ENCODE results near the gene ATP11A. TPM values are rescaled to one million over a fixed set of nuclear protein-coding genes. Genes with fewer than 3 reads are reported as not detected.

ATP11A gene
- total RNA-seq, 1 experiment from 2014 or later, result 80.4 TPM

DNA sequence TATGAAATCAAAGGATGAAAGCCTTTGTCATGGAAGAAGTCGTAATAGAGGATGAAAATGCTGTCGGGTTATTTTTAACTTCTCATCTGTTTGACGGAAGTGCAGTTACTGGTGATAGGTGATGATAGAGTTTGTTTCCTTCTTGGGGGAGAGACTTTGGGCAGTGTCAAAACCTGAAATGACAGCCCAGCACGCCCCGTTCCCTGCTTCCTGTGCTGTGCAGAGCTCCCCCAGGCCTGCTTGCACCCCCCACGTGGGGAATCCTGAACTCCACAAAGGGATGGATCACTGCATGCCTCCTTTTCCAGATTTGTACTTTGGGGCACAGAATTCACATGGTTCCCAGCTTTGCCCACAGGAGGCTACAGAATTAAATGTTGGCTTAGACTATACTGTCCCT is 102.7 kb downstream of the ATP11A start:
- no peak for TF ChIP-seq POLR2A (IDR thresholded peaks at IDR 0.05; ENCODE audit: borderline replicate concordance, extremely low read depth, insufficient read depth, insufficient read length)
- TF ChIP-seq ELF1 (IDR thresholded peaks at IDR 0.05; ENCODE audit: borderline replicate concordance, low read depth), result no peak
- TF ChIP-seq POLR2AphosphoS5 (IDR thresholded peaks at IDR 0.05; ENCODE audit: low read depth, low read length), result no peak
- no peak for TF ChIP-seq EZH2 (IDR thresholded peaks at IDR 0.05)
- no peak for TF ChIP-seq SP1 (IDR thresholded peaks at IDR 0.05; ENCODE audit: low read depth)
- no peak for TF ChIP-seq CBX3 (IDR thresholded peaks at IDR 0.05; ENCODE audit: low read depth)
- H3K4me2 ChIP-seq (ENCODE audit: low read length), result peak overlapping the region; percentile 57
- H3K9ac ChIP-seq (ENCODE audit: low read length), result no peak overlapping the region
- peak overlapping the region; percentile 80 for H3K27ac ChIP-seq (ENCODE audit: low read depth, low read length)
- H3K4me3 ChIP-seq (replicated peaks in 1 of 2; ENCODE audit: low read depth in 1 of 2, low read length in 2 of 2), result no peak overlapping the region
- H3K9me3 ChIP-seq (ENCODE audit: control insufficient read depth in 1 of 2, insufficient read depth in 1 of 2, low read depth in 1 of 2, low read length in 2 of 2), result no peaks in the 10 kb centered on the region
- ChIA-PET POLR2A (no interaction called here), CTCF (no interaction called here), RAD21 (ENCODE audit: low non-redundant PET in 1 of 2, low total read pairs in 2 of 2, uncharacterized antibody in 2 of 2, unreplicated experiment in 2 of 2) (no interaction called here)
- intact Hi-C loops (cut with micrococcal nuclease), result no loop called here
- no peaks in the 10 kb centered on the region for H3K9me2 ChIP-seq (ENCODE audit: insufficient read depth)
- DNase-seq (ENCODE audit: low read depth, low spot score), result no peak
- H3K27me3 ChIP-seq (ENCODE audit: insufficient read depth, low read length), result no peaks in the 10 kb centered on the region
- H3K79me2 ChIP-seq (ENCODE audit: insufficient read depth, low read length), result no peaks in the 10 kb centered on the region
- no peaks in the 10 kb centered on the region for H3K36me3 ChIP-seq (ENCODE audit: control insufficient read depth in 1 of 2, insufficient read depth in 2 of 2, low read length in 2 of 2)
- no TSS peak for BruUV-seq (replicated peaks)
- no peak for ATAC-seq
- H4K20me1 ChIP-seq (ENCODE audit: insufficient read depth), result no peaks in the 10 kb centered on the region
- no peak overlapping the region for H2AFZ ChIP-seq (ENCODE audit: low read depth, low read length, poor library complexity, severe bottlenecking)
- H3K4me1 ChIP-seq (ENCODE audit: control insufficient read depth in 1 of 2, insufficient read depth in 2 of 2, low read length in 2 of 2), result peaks cover 27 to 28% of the 10 kb centered on the region in 2 experiments

- Histone ChIP-seq H2AFZ (ENCODE audit: low read depth, low read length, poor library complexity, severe bottlenecking) (no peak overlapping the region), H3K27ac (ENCODE audit: low read depth, low read length) (no peak overlapping the region), H3K27me3 (ENCODE audit: insufficient read depth, low read length) (no peaks in the 10 kb centered on the region), H3K9me2 (ENCODE audit: insufficient read depth) (no peaks in the 10 kb centered on the region), H3K9ac (ENCODE audit: low read length) (no peak overlapping the region), H3K4me3 (replicated peaks in 1 of 2; ENCODE audit: low read depth in 1 of 2, low read length in 2 of 2) (no peak overlapping the region), H3K9me3 (ENCODE audit: control insufficient read depth in 1 of 2, insufficient read depth in 1 of 2, low read depth in 1 of 2, low read length in 2 of 2) (no peaks in the 10 kb centered on the region), H3K79me2 (ENCODE audit: insufficient read depth, low read length) (no peaks in the 10 kb centered on the region), H3K36me3 (ENCODE audit: control insufficient read depth in 1 of 2, insufficient read depth in 2 of 2, low read length in 2 of 2) (no peaks in the 10 kb centered on the region), H3K4me1 (ENCODE audit: control insufficient read depth in 1 of 2, insufficient read depth in 2 of 2, low read length in 2 of 2) (peaks cover 27 to 28% of the 10 kb centered on the region in 2 experiments), H3K4me2 (ENCODE audit: low read length) (no peak overlapping the region), H4K20me1 (ENCODE audit: insufficient read depth) (no peaks in the 10 kb centered on the region)
- TF ChIP-seq SP1 (IDR thresholded peaks at IDR 0.05; ENCODE audit: low read depth) (no peak), FOSL1 (IDR thresholded peaks at IDR 0.05; ENCODE audit: low read depth) (no peak), ELF1 (IDR thresholded peaks at IDR 0.05; ENCODE audit: borderline replicate concordance, low read depth) (no peak)
- no peak for DNase-seq (ENCODE audit: low read depth, low spot score)
- RAD21 ChIA-PET (ENCODE audit: low non-redundant PET in 1 of 2, low total read pairs in 2 of 2, uncharacterized antibody in 2 of 2, unreplicated experiment in 2 of 2), result no interaction called here
- POLR2A ChIA-PET, result no interaction called here
- intact Hi-C loops (cut with micrococcal nuclease), result no loop called here
- CTCF ChIA-PET, result no interaction called here
- ATAC-seq, result no peak
- no TSS peak for BruUV-seq (replicated peaks)
These were observed 104.0 kb downstream of the ATP11A start for GRCh38 chr13:112793545-112794445.

All from HCT116 (cell line).